Measurements from ENCODE around the gene HAO2.

- no peak for TF ChIP-seq CTCF (conservative IDR thresholded peaks at IDR 0.05; ENCODE audit: low read depth, low read length)
- TF ChIP-seq EZH2 (IDR thresholded peaks at IDR 0.05; ENCODE audit: borderline replicate concordance, low read depth, low read length, poor library complexity, severe bottlenecking), result no peak
Observed at GRCh38 chr1:119384591-119384990, 16.0 kb downstream of the HAO2 start.
